MM.1S (cell line): ENCODE measurements around the gene DDX55.

Source experiments
- DNase-seq: peaks from one replicate; pipeline ENCODE4 v3.0.0-alpha.2; 2015
- H2AFZ ChIP-seq: fragments of 300-600 bp; sonication (generic); 2 replicates; pipeline ENCODE4 v1.6.0; 2016; ENCODE audit warnings: antibody characterized with exemption, low read length
- H3F3A ChIP-seq: fragments of 300-600 bp; sonication (generic); 2 replicates; pipeline ENCODE4 v1.6.1; 2016; ENCODE audit warnings: mild to moderate bottlenecking, antibody characterized with exemption, low read length, moderate library complexity, mixed read lengths; ENCODE audit not compliant: insufficient read depth
- H3K27ac ChIP-seq: fragments of 300-600 bp; sonication (generic); 2 replicates; pipeline ENCODE4 v1.5.1; 2016; ENCODE audit warnings: mild to moderate bottlenecking, low read length
- H3K27me3 ChIP-seq: fragments of 300-600 bp; sonication (generic); replicated peaks from 2 replicates; pipeline ENCODE4 v1.6.0; 2016; ENCODE audit warnings: low read length; ENCODE audit not compliant: insufficient read depth
- H3K36me3 ChIP-seq: fragments of 300-600 bp; sonication (generic); replicated peaks from 2 replicates; pipeline ENCODE4 v1.6.1; 2016; ENCODE audit warnings: mild to moderate bottlenecking, low read length, mixed read lengths; ENCODE audit not compliant: insufficient read depth
- H3K4me1 ChIP-seq: fragments of 300-600 bp; sonication (generic); 2 replicates; pipeline ENCODE4 v1.6.1; 2016; ENCODE audit warnings: low read length, mixed read lengths
- H3K4me2 ChIP-seq: fragments of 300-600 bp; sonication (generic); 2 replicates; pipeline ENCODE4 v1.6.0; 2016; ENCODE audit warnings: low read depth, low read length
- H3K4me3 ChIP-seq: fragments of 300-600 bp; sonication (generic); 2 replicates; pipeline ENCODE4 v1.5.1; 2016; ENCODE audit warnings: low read length, mixed read lengths
- H3K79me2 ChIP-seq: fragments of 300-600 bp; sonication (generic); 2 replicates; pipeline ENCODE4 v1.6.1; 2016; ENCODE audit warnings: mixed run types, low read length, mixed read lengths
- H3K9ac ChIP-seq: fragments of 300-600 bp; sonication (generic); 2 replicates; pipeline ENCODE4 v1.6.1; 2016; ENCODE audit warnings: low read length, mixed read lengths
- H3K9me2 ChIP-seq: fragments of 300-600 bp; sonication (generic); replicated peaks from 2 replicates; pipeline ENCODE4 v1.6.1; 2016; ENCODE audit warnings: mild to moderate bottlenecking, low read length, mixed read lengths; ENCODE audit not compliant: insufficient read depth
- H3K9me3 ChIP-seq: fragments of 300-600 bp; sonication (generic); replicated peaks from 2 replicates; pipeline ENCODE4 v1.6.1; 2016; ENCODE audit warnings: mild to moderate bottlenecking, low read length, mixed read lengths; ENCODE audit not compliant: insufficient read depth
- H4K20me1 ChIP-seq: fragments of 300-600 bp; sonication (generic); 2 replicates; pipeline ENCODE4 v1.6.1; 2016; ENCODE audit warnings: mild to moderate bottlenecking, low read length, moderate library complexity, mixed read lengths; ENCODE audit not compliant: insufficient read depth
- CTCF ChIP-seq: fragments of 300-600 bp; sonication (generic); IDR thresholded peaks from 2 replicates; pipeline ENCODE4 v1.5.1; 2016; ENCODE audit warnings: antibody characterized with exemption, low read length, mixed read lengths
- EZH2 ChIP-seq: fragments of 300-600 bp; sonication (generic); optimal IDR thresholded peaks from 2 replicates; pipeline ENCODE3; 2017; ENCODE audit warnings: low read depth, mild to moderate bottlenecking, antibody characterized with exemption, low read length, mixed read lengths
- EZH2phosphoT487 ChIP-seq: fragments of 300-600 bp; sonication (generic); IDR thresholded peaks from 2 replicates; pipeline ENCODE4 v1.6.1; 2018; ENCODE audit warnings: antibody characterized with exemption, low read length

Gene DDX55

GRCh38 chr12:123654129-123654701 lies 52.3 kb downstream of the DDX55 start:
- no peaks in the 10 kb centered on the region for H3F3A ChIP-seq
- H3K4me2 ChIP-seq: no peak overlapping the region
- H3K27me3 ChIP-seq: no peaks in the 10 kb centered on the region
- H3K9me3 ChIP-seq: no peaks in the 10 kb centered on the region
- H4K20me1 ChIP-seq: no peaks in the 10 kb centered on the region
- H3K9me2 ChIP-seq: no peaks in the 10 kb centered on the region
- no peak overlapping the region for H3K27ac ChIP-seq
- no peak overlapping the region for H3K4me3 ChIP-seq
- no peaks in the 10 kb centered on the region for H3K36me3 ChIP-seq
- no peaks in the 10 kb centered on the region for H3K4me1 ChIP-seq
- H3K79me2 ChIP-seq: no peaks in the 10 kb centered on the region
- TF ChIP-seq EZH2 (no peak), CTCF (no peak), EZH2phosphoT487 (no peak)
- H3K9ac ChIP-seq: no peak overlapping the region
- no peak overlapping the region for H2AFZ ChIP-seq
- DNase-seq: no peak

GRCh38 chr12:123655420-123655819 lies 53.5 kb downstream of the DDX55 start:
- no peak for DNase-seq
- H3K79me2 ChIP-seq: no peaks in the 10 kb centered on the region
- H3K4me3 ChIP-seq: no peak overlapping the region
- no peaks in the 10 kb centered on the region for H3F3A ChIP-seq
- TF ChIP-seq CTCF: no peak
- no peak for TF ChIP-seq EZH2
- TF ChIP-seq EZH2phosphoT487: no peak
- H3K9me3 ChIP-seq: no peaks in the 10 kb centered on the region
- no peaks in the 10 kb centered on the region for H3K9me2 ChIP-seq
- no peaks in the 10 kb centered on the region for H4K20me1 ChIP-seq
- H3K9ac ChIP-seq: no peak overlapping the region
- H3K36me3 ChIP-seq: no peaks in the 10 kb centered on the region
- H3K4me2 ChIP-seq: no peak overlapping the region
- no peaks in the 10 kb centered on the region for H3K4me1 ChIP-seq
- H3K27ac ChIP-seq: no peak overlapping the region
- no peaks in the 10 kb centered on the region for H3K27me3 ChIP-seq
- no peak overlapping the region for H2AFZ ChIP-seq

- no peaks in the 10 kb centered on the region for H3K36me3 ChIP-seq
- no peak overlapping the region for H2AFZ ChIP-seq
- no peak overlapping the region for H3K4me3 ChIP-seq
- TF ChIP-seq EZH2phosphoT487: no peak
- no peak for TF ChIP-seq CTCF
- no peak for TF ChIP-seq EZH2
- no peaks in the 10 kb centered on the region for H3K79me2 ChIP-seq
- no peaks in the 10 kb centered on the region for H3K9me2 ChIP-seq
- H3K27me3 ChIP-seq: no peaks in the 10 kb centered on the region
- H3K4me1 ChIP-seq: no peaks in the 10 kb centered on the region
- H3K27ac ChIP-seq: no peak overlapping the region
- no peaks in the 10 kb centered on the region for H3F3A ChIP-seq
- no peaks in the 10 kb centered on the region for H3K9me3 ChIP-seq
- no peak overlapping the region for H3K9ac ChIP-seq
- DNase-seq: no peak
- no peak overlapping the region for H3K4me2 ChIP-seq
- no peaks in the 10 kb centered on the region for H4K20me1 ChIP-seq
Observed at GRCh38 chr12:123656392-123656791, 54.5 kb downstream of the DDX55 start.
